ENCODE data around the gene TBC1D20. TPM values are rescaled to one million over a fixed set of nuclear protein-coding genes. Genes with fewer than 3 reads are reported as not detected.

TBC1D20 gene
- total RNA-seq, 1 experiment from 2014 or later = 42.1 TPM

DNA sequence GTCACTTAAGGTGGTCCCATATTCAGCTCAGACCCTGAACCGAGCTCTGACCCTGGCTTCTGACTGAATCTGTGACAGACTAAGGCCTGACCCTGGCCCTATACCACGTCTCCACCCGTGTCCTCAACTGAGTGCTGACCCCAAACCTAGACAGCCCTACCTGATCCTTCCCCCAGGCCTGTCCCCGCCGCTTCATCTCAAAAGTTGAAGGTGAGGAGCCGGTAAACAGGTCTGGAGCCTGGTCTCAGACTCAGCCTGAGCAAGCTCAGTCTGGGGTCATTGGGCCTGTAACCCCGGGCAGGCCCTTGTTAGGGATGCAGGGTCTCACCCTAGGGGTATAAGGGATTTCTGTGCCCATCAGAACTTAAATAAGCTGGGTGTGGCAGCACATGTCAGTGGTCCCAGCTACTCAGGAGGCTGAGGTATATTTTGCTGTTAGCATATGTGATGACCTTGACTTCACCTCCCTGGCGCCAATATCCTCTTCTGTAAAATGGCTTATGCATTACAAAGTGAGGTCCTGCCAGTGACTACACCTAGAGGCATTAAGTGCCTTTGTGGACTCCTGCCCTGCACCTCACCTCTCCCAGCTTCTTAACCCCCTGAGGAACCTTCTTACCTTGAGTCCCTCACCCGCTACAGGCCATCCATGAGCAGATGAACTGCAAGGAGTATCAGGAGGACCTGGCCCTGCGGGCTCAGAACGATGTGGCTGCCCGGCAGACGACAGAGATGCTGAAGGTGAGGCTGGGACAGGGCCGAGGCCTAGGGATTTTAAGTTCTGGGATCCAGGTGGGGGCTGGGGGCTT, 34.3 kb downstream of the TBC1D20 start:
- in situ Hi-C loops (cut with HindIII; ENCODE audit: low pct_unique_long_range_greater_than_20kb, low sequenced_read_pairs) (no loop called here), intact Hi-C loops (cut with micrococcal nuclease; ENCODE audit: unreplicated experiment) (no loop called here)
- ChIA-PET CTCF (no interaction called here), POLR2A (no interaction called here)
- no TSS peak for BruUV-seq (replicated peaks)
- Histone ChIP-seq H3K27me3 (ENCODE audit: control insufficient read depth, insufficient read depth, low read length) (no peaks in the 10 kb centered on the region), H3K4me3 (ENCODE audit: low read depth in 2 of 2, low read length in 2 of 2) (no peak overlapping the region), H3K27ac (ENCODE audit: low read length) (no peak overlapping the region), H3K4me1 (ENCODE audit: control insufficient read depth, insufficient read depth, low read length) (no peaks in the 10 kb centered on the region), H3K36me3 (ENCODE audit: control insufficient read depth, insufficient read depth, low read length) (peaks cover 3% of the 10 kb centered on the region; the same call in 1 of the 2 replicates), H3K9me3 (ENCODE audit: control insufficient read depth, insufficient read depth, low read depth, low read length) (no peaks in the 10 kb centered on the region)
- DNase-seq (ENCODE audit: low read depth, low spot score) (no peak), ATAC-seq (no peak)
- TF ChIP-seq POLR2AphosphoS5 (IDR thresholded peaks at IDR 0.05; ENCODE audit: low read depth, low read length) = no peak
- TF ChIP-seq, protein P1, sequence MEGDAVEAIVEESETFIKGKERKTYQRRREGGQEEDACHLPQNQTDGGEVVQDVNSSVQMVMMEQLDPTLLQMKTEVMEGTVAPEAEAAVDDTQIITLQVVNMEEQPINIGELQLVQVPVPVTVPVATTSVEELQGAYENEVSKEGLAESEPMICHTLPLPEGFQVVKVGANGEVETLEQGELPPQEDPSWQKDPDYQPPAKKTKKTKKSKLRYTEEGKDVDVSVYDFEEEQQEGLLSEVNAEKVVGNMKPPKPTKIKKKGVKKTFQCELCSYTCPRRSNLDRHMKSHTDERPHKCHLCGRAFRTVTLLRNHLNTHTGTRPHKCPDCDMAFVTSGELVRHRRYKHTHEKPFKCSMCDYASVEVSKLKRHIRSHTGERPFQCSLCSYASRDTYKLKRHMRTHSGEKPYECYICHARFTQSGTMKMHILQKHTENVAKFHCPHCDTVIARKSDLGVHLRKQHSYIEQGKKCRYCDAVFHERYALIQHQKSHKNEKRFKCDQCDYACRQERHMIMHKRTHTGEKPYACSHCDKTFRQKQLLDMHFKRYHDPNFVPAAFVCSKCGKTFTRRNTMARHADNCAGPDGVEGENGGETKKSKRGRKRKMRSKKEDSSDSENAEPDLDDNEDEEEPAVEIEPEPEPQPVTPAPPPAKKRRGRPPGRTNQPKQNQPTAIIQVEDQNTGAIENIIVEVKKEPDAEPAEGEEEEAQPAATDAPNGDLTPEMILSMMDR (IDR thresholded peaks at IDR 0.05) = no peak
- no peak for TF ChIP-seq SIN3A (IDR thresholded peaks at IDR 0.05; ENCODE audit: borderline replicate concordance, insufficient read depth, low read depth, low read length)
- no peak for TF ChIP-seq TCF7L2 (IDR thresholded peaks at IDR 0.05; ENCODE audit: low read depth, low read length)
- TF ChIP-seq, protein P2, sequence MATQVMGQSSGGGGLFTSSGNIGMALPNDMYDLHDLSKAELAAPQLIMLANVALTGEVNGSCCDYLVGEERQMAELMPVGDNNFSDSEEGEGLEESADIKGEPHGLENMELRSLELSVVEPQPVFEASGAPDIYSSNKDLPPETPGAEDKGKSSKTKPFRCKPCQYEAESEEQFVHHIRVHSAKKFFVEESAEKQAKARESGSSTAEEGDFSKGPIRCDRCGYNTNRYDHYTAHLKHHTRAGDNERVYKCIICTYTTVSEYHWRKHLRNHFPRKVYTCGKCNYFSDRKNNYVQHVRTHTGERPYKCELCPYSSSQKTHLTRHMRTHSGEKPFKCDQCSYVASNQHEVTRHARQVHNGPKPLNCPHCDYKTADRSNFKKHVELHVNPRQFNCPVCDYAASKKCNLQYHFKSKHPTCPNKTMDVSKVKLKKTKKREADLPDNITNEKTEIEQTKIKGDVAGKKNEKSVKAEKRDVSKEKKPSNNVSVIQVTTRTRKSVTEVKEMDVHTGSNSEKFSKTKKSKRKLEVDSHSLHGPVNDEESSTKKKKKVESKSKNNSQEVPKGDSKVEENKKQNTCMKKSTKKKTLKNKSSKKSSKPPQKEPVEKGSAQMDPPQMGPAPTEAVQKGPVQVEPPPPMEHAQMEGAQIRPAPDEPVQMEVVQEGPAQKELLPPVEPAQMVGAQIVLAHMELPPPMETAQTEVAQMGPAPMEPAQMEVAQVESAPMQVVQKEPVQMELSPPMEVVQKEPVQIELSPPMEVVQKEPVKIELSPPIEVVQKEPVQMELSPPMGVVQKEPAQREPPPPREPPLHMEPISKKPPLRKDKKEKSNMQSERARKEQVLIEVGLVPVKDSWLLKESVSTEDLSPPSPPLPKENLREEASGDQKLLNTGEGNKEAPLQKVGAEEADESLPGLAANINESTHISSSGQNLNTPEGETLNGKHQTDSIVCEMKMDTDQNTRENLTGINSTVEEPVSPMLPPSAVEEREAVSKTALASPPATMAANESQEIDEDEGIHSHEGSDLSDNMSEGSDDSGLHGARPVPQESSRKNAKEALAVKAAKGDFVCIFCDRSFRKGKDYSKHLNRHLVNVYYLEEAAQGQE (IDR thresholded peaks at IDR 0.05; ENCODE audit: insufficient read depth in 1 of 2, low read depth in 2 of 2, low read length in 1 of 2) = no peak

DNA sequence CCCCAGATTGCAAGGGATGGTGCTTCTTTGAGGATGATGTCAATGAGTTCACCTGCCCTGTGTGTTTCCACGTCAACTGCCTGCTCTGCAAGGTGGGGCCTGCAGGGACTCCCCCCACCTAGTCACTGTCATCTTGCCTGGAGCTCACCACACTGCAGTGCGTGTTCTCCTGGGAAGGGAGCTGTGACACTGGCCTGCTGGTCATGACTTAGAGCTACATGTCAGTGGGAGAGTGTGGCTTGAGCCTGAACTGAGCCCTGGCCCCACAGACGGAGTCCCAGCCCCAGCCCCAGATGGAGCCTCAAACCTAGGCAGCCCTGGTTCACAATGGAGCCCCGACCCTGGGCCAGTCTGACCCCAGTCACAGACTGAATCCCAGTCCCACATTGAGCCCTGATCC, 34.9 kb downstream of the TBC1D20 start:
- in situ Hi-C loops (cut with HindIII; ENCODE audit: low pct_unique_long_range_greater_than_20kb, low sequenced_read_pairs) = no loop called here
- H3K4me1 ChIP-seq (ENCODE audit: control insufficient read depth, insufficient read depth, low read length) = no peaks in the 10 kb centered on the region
- H3K36me3 ChIP-seq (ENCODE audit: control insufficient read depth, insufficient read depth, low read length) = peaks cover 3% of the 10 kb centered on the region; the same call in 1 of the 2 replicates
- H3K27ac ChIP-seq (ENCODE audit: low read length) = no peak overlapping the region
- ChIA-PET CTCF (no interaction called here), POLR2A (no interaction called here)
- H3K9me3 ChIP-seq (ENCODE audit: control insufficient read depth, insufficient read depth, low read depth, low read length) = no peaks in the 10 kb centered on the region
- DNase-seq (ENCODE audit: low read depth, low spot score) = no peak
- TF ChIP-seq, protein P2 (IDR thresholded peaks at IDR 0.05; ENCODE audit: insufficient read depth in 1 of 2, low read depth in 2 of 2, low read length in 1 of 2) = no peak
- TF ChIP-seq SIN3A (IDR thresholded peaks at IDR 0.05; ENCODE audit: borderline replicate concordance, insufficient read depth, low read depth, low read length) (no peak), POLR2AphosphoS5 (IDR thresholded peaks at IDR 0.05; ENCODE audit: low read depth, low read length) (no peak), TCF7L2 (IDR thresholded peaks at IDR 0.05; ENCODE audit: low read depth, low read length) (no peak)
- TF ChIP-seq, protein P1 (IDR thresholded peaks at IDR 0.05) = no peak
- H3K27me3 ChIP-seq (ENCODE audit: control insufficient read depth, insufficient read depth, low read length) = no peaks in the 10 kb centered on the region
- BruUV-seq (replicated peaks) = no TSS peak
- ATAC-seq = no peak
- intact Hi-C loops (cut with micrococcal nuclease; ENCODE audit: unreplicated experiment) = no loop called here
- no peak overlapping the region for H3K4me3 ChIP-seq (ENCODE audit: low read depth in 2 of 2, low read length in 2 of 2)
